ENCODE data around the gene C20orf204.

C20orf204 gene

GRCh38 chr20:64042054-64042781 lies 6.2 kb downstream of the C20orf204 start:
- DNase-seq (ENCODE audit: low spot score), result no peak

- DNase-seq (ENCODE audit: low spot score), result no peak
These were observed 7.8 kb downstream of the C20orf204 start for GRCh38 chr20:64043768-64044167.

- DNase-seq (ENCODE audit: low spot score), result peak; percentile 54
These were observed 8.7 kb downstream of the C20orf204 start for GRCh38 chr20:64044484-64045247.

DNA sequence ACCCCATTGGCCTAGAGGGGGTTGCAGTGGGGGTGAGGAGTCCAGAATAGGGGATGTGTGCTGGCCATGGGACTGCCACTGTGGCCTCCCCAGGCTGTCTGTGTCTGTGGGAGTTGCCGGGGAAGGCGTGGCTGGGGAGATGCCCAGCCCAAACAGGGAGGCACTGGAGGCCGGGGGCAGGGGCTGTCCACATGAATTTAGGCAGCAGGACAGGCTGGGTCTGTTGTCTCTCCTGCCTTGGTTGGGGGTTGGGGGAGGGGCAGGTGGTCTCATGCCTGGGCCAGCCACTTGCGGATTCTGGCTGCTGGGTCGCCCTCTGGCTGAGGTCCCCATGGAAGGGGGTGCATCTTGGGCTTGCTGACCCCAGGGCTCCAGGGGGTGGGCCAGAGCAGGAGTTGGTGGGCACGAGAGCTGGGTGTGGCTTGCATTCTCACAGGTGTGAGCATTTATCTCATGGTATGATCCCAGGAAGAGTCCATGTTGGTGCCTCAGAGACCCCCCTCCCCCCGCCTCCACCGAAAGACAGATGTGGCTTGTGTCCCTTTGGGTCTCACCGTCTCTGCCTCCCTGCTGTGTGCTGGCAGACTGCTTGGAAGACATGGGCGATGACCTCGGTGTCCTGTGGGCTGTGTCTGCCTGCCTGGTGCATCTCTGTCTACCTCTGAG lies 9.5 kb downstream of the C20orf204 start:
- no peak for DNase-seq (ENCODE audit: low spot score)

DNA sequence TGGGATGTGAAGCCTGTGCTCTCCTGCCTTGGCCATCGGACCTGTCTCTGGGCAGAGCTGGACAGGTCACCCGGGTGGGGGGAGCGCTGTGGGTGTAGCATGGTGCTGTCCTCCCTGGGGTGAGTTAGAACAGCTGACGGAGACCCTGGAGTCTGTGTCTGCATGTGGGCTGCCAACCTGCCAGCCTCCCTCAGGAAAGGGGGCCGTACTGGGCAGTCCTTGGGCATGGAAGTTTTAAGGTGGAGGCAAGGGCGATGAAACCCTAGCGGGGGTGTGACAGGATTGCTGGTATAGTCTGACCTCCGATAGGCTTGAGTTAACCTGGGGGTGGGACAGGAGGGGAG lies 11.0 kb downstream of the C20orf204 start:
- no peak for DNase-seq (ENCODE audit: low spot score)

DNA sequence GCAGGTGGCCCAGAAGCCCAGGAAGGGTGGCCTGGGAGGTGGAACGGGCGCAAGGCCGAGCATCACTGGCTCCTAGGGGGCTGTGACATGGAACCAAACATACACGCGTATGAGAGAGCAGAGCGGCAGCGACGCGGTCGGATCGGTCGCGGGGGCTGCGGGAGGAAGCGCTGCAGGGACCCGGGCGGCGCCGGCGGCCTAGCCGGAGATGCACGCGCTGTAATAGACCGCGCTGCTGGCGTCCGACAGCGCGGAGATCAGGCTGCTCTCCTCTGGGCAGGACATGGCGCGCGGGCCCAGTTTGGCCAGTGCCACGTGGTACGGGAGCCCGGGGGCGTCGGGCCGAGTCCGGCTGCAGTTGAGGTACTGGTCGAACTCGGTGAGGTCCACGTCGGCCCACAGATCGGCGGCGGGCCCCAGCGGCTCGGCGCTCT lies 12.0 kb downstream of the C20orf204 start:
- DNase-seq (ENCODE audit: low spot score), result no peak

- no peak for DNase-seq (ENCODE audit: low spot score)
These were observed 12.5 kb downstream of the C20orf204 start for GRCh38 chr20:64048402-64049044.

DNA sequence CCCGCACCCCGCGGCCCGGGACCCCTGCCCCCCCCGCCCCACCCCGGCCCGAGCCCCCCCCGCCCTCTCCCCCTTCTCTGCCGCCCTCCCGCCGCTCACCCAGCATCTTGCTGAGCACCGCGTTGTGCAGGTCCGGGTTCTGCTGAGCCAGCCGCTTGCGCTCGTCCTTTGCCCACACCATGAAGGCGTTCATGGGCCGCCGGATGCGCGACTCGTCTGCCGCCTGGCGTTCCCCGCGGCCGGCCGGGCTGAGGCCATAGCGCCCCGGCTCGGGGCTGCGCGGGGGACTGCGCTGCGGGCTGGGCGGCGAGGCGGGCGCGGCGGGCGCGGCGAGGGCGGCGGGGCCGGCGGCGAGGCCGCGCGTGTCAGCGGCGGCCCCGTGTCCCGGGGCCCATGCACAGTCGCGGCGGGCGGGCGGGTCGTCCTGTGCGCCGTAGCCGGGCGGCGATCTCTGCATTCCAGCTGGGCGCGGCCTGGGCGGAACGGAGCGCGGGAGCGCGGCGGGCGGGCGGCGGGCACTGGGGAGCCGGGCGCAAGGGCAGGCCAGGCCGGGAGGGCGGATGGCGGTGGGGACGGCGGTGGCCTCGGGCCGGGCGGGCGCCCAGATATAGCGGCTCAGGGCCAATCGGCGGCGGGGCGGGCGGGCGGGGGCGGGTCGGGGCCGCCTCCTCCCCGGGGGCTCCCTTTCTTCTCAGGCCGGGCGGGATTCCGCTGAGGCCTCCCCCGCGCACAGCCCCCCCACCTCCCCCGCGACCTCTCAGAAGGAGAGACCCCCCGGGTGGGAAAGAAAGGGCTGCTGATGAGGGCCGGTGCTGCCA lies 13.3 kb downstream of the C20orf204 start, which contains the start of gene SOX18:
Gene SOX18 (minus strand): TSS at position 580 of the 818 bp plus-strand sequence. CDS start 123 bp downstream, at position 457.
- DNase-seq (ENCODE audit: low spot score), result peak; percentile 23

GRCh38 chr20:64049878-64050260 lies 13.9 kb downstream of the C20orf204 start:
- no peak for DNase-seq (ENCODE audit: low spot score)

DNA sequence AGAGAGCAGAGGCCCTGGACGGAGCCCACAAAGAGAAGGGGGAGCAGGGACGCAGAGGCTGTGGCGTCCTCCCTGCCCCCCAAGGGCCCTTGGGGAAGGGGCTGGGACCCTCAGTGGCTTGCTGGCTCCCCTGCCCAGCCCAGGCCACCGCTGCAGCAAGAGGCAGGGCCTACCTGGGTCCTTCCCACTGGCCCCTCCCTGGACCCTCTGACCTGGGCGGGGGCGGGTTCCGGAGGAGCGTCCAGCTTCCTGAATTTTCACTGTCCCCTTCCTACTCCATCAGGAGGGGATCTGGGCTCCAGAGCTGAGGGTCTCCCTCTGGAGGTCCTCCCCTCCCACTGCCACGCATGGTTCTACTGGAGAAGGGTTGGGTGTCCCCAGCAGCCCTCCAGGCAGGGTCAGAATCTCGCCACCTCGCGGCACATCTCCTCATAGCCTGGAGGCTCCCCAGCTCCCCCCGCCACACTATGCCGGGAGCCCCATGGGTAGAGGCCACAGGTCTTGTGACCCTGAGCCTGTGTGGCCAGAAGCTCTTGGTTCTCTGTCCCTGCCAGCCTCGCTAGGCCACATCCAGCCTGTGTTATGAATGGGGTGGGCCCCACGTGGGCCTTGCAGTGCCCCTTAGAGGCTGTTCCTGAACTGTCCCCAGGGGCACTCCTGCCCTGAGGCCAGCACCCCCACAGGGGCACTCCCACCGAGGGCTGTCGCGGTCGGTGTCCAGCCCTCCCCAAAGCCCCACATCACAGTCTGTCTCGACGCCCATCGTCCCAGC lies 14.5 kb downstream of the C20orf204 start:
- no peak for DNase-seq (ENCODE audit: low spot score)

- no peak for DNase-seq (ENCODE audit: low spot score)
These were observed 15.1 kb downstream of the C20orf204 start for GRCh38 chr20:64051033-64051452.

DNA sequence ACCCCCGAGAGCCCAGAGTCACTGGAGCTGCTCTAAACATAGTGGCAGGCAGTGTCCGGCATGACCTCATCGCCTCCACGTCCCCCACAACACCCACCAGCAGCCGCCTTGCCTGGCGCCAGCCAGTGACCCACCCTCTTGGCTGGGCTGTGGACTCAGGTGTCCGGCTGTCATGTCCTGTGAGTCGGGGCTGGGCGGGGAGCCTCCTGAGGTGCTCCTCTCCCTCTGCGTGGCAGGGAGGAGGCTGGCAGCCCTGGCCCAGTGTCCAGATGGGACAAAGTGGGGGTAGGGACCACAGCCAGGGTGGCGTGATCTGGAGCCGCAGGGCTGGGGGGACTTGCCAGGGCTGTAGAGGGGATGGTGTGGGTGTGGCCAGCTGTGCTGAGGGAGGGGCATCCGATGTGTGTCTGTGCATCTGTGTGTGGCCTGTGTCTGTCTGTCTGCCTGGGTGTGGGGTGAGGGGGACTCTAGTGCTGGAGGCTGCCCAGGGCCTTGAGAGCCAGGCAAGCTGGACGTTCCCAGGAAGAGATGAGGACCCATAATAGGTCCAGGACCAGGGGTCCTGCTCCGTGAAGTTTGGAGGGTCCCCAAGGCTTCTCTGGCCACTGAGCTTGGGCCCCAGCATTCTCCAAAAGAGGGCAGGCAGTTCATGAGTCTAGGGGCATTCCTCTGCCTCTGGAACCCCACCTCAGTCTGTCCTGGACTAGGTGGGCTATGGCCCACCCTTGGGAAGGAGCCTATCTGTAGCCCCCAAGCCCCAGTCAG lies 15.8 kb downstream of the C20orf204 start:
- DNase-seq (ENCODE audit: low spot score), result no peak

GRCh38 chr20:64052326-64052722 lies 16.3 kb downstream of the C20orf204 start:
- no peak for DNase-seq (ENCODE audit: low spot score)

GRCh38 chr20:64052987-64053840 lies 17.2 kb downstream of the C20orf204 start:
- no peak for DNase-seq (ENCODE audit: low spot score)

GRCh38 chr20:64053841-64054661 lies 18.1 kb downstream of the C20orf204 start:
- peak; percentile 33 for DNase-seq (ENCODE audit: low spot score)

GRCh38 chr20:64055396-64055892 lies 19.5 kb downstream of the C20orf204 start:
- DNase-seq (ENCODE audit: low spot score), result no peak

GRCh38 chr20:64055893-64056638 lies 20.1 kb downstream of the C20orf204 start:
- DNase-seq (ENCODE audit: low spot score), result peak; percentile 43
